GM12865 (cell line): ENCODE results near the gene GPSM1.

Experiments
- DNase-seq: peaks from one replicate; pipeline ENCODE4 v3.0.0; 2010; ENCODE audit warnings: low read depth
- H3K4me3 ChIP-seq: 2 replicates; pipeline ENCODE4 v1.5.1; 2011; ENCODE audit warnings: mild to moderate bottlenecking, low read depth, low read length, control low read depth
- TF ChIP-seq, protein P1 (sequence below): IDR thresholded peaks from 2 replicates; pipeline ENCODE4 v1.5.1; 2011; ENCODE audit warnings: low read length, control low read depth, low read depth, inconsistent platforms; ENCODE audit not compliant: insufficient read depth; ENCODE audit errors: missing control alignments

The GPSM1 gene

DNA sequence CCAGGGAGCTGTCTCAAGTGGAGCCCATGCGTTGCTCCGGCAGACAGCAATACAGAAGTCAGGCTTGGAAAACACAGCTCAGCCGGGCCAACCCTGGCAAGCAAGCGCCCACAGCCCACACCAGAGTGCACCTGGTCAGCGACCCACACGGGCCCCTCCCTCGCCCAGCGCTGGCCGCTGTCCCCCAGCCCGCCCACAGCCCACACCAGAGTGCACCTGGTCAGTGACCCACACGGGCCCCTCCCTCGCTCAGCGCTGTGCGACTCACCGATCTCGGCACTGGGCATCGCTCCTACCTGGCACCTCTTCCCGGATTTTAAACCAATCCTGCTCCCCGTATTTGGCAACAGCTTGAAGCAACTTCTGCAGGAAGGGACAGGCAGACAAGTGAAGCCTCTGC is 59.9 kb downstream of the GPSM1 start:
- TF ChIP-seq, protein P1, sequence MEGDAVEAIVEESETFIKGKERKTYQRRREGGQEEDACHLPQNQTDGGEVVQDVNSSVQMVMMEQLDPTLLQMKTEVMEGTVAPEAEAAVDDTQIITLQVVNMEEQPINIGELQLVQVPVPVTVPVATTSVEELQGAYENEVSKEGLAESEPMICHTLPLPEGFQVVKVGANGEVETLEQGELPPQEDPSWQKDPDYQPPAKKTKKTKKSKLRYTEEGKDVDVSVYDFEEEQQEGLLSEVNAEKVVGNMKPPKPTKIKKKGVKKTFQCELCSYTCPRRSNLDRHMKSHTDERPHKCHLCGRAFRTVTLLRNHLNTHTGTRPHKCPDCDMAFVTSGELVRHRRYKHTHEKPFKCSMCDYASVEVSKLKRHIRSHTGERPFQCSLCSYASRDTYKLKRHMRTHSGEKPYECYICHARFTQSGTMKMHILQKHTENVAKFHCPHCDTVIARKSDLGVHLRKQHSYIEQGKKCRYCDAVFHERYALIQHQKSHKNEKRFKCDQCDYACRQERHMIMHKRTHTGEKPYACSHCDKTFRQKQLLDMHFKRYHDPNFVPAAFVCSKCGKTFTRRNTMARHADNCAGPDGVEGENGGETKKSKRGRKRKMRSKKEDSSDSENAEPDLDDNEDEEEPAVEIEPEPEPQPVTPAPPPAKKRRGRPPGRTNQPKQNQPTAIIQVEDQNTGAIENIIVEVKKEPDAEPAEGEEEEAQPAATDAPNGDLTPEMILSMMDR = no peak

DNA sequence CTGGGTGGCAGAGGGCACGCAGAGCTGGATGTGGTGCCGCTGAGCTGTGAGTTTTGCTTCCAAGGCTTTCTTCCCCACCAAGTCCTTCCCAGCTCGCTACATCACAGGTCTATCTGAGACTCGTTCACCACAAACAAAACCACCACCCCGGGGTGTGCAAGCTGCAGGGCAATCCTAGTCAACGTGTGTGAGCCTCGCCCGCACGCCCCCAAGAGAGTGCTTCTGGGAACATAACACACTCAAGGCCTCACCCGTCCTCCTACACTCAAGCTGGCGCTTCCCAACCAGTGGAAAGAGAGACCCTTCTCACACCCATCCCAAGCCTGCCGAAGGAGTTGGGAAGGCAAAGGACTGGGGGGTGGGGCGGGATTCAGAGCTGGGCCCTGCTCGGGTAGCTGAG is 62.1 kb downstream of the GPSM1 start:
- H3K4me3 ChIP-seq = no peak overlapping the region
- no peak for DNase-seq
- TF ChIP-seq, protein P1 = no peak

More for the DNA sequence above, 59.9 kb downstream of the GPSM1 start:
- H3K4me3 ChIP-seq = no peak overlapping the region
- no peak for DNase-seq

DNA sequence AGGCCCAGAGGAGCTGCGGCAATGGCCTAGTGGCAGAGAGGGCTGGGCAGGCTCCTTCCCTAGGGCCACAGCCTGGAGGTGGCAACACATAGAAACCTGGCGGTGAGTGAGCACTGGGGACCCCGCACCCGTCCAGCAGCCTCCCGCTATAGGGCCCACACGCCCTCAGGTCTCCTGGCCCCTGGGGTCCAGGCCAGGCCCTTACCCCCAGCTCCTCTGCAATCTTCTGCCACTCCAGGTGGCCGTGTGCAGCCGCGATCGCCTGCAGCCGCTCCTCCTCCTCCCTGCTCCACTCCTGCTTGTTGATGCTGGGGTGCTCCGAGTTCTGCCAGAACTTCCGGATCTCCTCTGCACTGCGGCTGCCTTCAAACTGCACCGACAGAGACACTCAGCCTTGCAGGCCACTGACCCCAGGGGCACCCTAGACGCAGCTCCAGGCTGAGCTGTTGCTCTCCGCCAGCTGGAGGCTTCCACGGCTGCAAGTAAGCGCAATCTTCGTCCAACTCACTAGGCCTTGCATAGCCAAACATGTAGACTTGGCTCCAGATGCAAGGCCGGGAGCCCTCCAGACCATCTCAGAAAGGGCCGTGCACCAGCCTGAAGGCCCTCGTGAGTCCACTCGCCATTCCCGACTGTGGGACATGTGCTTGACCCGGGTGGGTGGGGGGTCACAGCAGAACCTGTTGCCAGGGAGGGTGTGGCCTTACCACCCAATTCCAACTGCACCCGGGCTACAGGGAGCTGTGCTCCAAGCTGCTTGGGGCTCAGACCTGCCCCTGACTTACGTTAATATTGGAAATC is 64.6 kb downstream of the GPSM1 start:
- no peak for DNase-seq
- TF ChIP-seq, protein P1 = no peak
- no peak overlapping the region for H3K4me3 ChIP-seq

DNA sequence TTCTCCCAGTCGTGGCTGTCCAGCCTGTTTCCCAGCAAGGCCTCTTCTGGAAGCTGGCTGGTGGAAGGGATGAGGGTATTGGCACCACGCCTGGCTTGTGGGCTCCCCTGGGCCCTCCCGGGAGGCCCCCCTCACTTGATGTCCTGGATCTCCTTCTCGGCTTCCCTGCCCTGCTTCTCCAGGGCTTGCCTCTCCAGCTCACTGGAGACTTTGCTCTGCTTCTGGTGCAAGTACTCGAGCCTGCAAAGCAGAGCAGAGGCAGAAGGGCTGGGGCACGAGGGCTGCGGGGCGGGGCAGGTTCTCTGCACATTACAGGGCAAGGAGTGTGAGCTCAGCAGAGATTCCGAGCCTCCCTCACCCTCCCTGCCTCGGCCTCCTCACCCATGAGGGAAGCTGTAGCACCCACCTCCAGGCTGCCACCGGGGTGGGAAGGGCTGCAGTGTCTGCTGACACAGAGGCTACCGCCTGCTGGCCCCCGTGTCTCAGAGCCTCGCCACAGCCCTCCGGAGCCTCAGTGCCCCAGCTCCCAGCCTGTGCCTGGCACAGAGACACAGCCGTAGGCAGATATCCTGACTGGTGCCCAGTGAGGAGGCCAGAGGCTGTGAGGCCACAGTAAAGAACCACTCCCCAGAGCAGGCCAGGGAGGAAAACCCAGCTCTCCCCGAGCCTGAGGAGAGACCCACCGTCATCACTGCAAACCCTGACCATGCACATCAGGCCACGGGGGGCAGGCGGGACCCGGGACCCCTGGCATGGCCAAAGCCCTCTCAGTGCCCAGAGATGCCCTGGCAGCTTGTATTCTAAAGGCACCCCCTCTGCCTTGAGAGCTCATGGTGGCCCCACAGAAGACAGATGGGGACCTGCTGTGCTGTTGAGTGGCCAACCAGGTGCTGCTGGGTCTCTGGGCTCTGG is 65.5 kb downstream of the GPSM1 start:
- TF ChIP-seq, protein P1 = no peak
- H3K4me3 ChIP-seq = no peak overlapping the region
- no peak for DNase-seq

DNA sequence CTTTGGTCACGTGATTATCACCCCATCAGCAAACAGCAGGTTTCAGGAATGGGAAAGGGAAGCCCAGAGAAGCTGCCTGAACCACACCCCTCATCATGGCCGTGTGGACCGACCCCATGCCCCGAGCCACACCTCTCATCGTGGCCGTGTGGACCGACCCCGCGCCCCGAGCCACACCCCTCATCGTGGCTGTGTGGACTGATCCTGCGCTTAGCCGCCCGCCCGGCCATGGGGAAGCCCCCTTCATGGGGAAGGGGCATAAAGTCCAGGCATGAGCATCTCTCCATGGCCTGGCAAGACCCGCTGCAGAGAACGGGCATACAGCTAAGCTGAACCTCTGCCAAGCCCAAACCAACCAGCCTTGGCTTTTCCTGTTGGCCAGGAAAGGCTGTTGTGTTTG is 66.2 kb downstream of the GPSM1 start:
- DNase-seq = no peak
- TF ChIP-seq, protein P1 = no peak
- no peak overlapping the region for H3K4me3 ChIP-seq

DNA sequence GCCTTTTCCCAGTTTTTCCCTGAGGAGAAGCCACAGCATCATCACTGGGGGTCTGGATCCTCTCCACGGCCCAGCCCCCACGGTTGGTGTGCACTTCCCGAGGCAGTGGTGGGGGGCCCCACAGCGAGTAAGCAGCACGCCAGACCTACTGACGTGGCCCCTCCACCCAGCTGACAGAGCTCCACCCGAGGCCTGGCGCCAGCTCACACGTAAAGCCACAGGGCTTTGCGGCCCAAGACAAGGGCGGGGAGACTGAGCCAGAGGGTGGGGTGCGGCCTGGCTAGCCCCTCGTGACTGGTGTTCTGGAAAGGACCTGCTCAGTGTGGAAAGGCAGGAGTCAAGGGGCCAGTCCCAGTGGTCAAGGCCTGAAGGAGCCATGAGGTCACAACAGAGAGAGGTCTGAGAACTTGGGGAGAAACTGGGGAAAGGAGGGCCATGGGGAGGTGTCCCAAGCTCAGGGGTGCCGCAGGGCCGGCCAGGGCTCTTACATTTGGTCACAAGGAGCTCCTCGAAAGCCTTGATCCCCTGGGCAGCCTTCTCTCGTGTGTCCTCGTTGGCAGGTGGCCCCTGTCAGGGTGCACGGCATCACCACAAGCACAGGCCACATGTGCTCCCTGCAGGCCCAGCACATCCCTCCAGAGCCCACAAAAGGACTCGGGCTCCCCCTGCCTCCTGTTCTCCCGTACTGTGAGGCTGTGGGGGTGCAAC is 67.1 kb downstream of the GPSM1 start:
- TF ChIP-seq, protein P1 = no peak
- no peak for DNase-seq
- H3K4me3 ChIP-seq = no peak overlapping the region
